Testis (tissue), 2 donors: ENCODE measurements around the gene TMEM54.

ENCODE experiments used
- POLR2A ChIP-seq: fragments of 450-650 bp; IDR thresholded peaks from one replicate; pipeline ENCODE4 v1.6.1; 2017; ENCODE audit warnings: antibody characterized with exemption, mild to moderate bottlenecking, moderate library complexity
- TF ChIP-seq, protein P1 (sequence below), 3 experiments: fragments of 450-650 bp in 2 of 3; fragments of 200-600 bp in 1 of 3; sonication (generic) in 1 of 3; IDR thresholded peaks; one replicate each; pipeline ENCODE4 v1.5.1; 2016 to 2019; ENCODE audit warnings: antibody characterized with exemption in 3 of 3, mild to moderate bottlenecking in 2 of 3, moderate library complexity in 1 of 3

DNA sequence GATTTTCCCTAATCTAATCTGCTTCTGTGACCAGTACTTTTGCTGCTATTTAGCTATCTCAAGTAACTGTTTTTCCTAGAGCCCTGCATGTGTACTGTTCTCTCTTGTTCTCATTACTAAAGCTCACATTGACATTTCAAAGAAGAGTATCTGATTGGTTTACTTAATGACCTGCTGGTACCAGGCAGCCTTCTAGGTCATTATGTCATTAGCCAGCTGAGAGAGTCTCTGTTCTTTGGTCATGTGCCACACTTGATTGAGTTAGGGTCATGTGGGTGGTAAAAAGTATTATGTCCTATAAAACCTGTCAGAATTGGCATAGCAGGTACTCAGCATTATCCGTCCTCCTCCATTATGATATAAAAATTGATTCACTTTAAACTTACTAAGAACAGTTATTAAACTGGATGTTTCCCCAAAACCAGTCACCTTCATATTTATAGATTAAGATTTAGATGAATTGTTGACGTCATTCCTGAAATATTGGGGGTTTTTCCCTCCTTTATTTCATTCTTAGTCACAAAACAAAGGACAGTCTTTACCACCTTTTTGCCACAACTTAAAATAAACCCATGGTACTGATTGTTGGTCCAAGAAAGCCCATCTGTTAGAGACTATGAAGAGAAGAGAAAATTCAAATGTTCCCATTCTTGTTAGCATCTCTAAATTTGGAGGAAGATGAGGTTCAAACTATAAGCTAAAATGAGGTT is 52.7 kb downstream of the TMEM54 start:
- TF ChIP-seq POLR2A = no peak
- TF ChIP-seq, protein P1, sequence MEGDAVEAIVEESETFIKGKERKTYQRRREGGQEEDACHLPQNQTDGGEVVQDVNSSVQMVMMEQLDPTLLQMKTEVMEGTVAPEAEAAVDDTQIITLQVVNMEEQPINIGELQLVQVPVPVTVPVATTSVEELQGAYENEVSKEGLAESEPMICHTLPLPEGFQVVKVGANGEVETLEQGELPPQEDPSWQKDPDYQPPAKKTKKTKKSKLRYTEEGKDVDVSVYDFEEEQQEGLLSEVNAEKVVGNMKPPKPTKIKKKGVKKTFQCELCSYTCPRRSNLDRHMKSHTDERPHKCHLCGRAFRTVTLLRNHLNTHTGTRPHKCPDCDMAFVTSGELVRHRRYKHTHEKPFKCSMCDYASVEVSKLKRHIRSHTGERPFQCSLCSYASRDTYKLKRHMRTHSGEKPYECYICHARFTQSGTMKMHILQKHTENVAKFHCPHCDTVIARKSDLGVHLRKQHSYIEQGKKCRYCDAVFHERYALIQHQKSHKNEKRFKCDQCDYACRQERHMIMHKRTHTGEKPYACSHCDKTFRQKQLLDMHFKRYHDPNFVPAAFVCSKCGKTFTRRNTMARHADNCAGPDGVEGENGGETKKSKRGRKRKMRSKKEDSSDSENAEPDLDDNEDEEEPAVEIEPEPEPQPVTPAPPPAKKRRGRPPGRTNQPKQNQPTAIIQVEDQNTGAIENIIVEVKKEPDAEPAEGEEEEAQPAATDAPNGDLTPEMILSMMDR (IDR thresholded peaks at IDR 0.05) = no peak
